Immature natural killer cell (primary cell): ENCODE measurements around the gene SLC7A9. TPM values are rescaled to one million over a fixed set of nuclear protein-coding genes. Genes with fewer than 3 reads are reported as not detected.
"Not testable (repeated sequence)": the region's sequence is repeated elsewhere in the genome, so short reads cannot be mapped to it uniquely, and the experiment has no call there.

Experiments used
- DNase-seq, 3 donors: peaks; one replicate each; pipeline ENCODE4 v3.0.0; 2022; ENCODE audit warnings: mixed read lengths in 1 of 3
- H3K27ac Mint-ChIP-seq, 6 donors: one replicate each; pipeline ENCODE4 v1.8.0; 2020; ENCODE audit warnings: mixed read lengths in 6 of 6, mild to moderate bottlenecking in 5 of 6, inconsistent platforms in 4 of 6, moderate library complexity in 3 of 6
- H3K27me3 Mint-ChIP-seq, 3 donors: one replicate each; pipeline ENCODE4 v1.8.0; 2020 to 2021; ENCODE audit warnings: low read depth in 3 of 3, mild to moderate bottlenecking in 3 of 3, mixed read lengths in 3 of 3, moderate library complexity in 3 of 3, inconsistent platforms in 1 of 3
- H3K36me3 Mint-ChIP-seq, 3 donors: one replicate each; pipeline ENCODE4 v1.8.0; 2020; ENCODE audit warnings: mixed read lengths in 3 of 3, inconsistent platforms in 2 of 3, mild to moderate bottlenecking in 2 of 3
- H3K4me1 Mint-ChIP-seq, 2 donors: one replicate each; pipeline ENCODE4 v1.8.0; 2020; ENCODE audit warnings: inconsistent platforms in 2 of 2, mild to moderate bottlenecking in 2 of 2, mixed read lengths in 2 of 2, moderate library complexity in 1 of 2
- H3K4me3 Mint-ChIP-seq, 5 donors: one replicate each; pipeline ENCODE4 v1.8.0; 2020; ENCODE audit warnings: mild to moderate bottlenecking in 5 of 5, mixed read lengths in 5 of 5, inconsistent platforms in 3 of 5, moderate library complexity in 3 of 5
- H3K9me3 Mint-ChIP-seq, 6 donors: one replicate each; pipeline ENCODE4 v1.8.0; 2020; ENCODE audit warnings: mild to moderate bottlenecking in 6 of 6, mixed read lengths in 6 of 6, inconsistent platforms in 4 of 6, moderate library complexity in 3 of 6
- polyA plus RNA-seq, 3 donors: library from polyadenylated mRNA; unstranded; fragments of 300-500 nt; fragmentation: Illumina TruSeq; gene quantifications; one replicate each; pipeline ENCODE4 v1.2.3, GENCODE V29; 2021

SLC7A9 gene
- polyA plus RNA-seq, 3 donors from 2014 or later = not detected

- no peaks in the 10 kb centered on the region for H3K4me1 Mint-ChIP-seq
- H3K27ac Mint-ChIP-seq = no peak overlapping the region
- no peak for DNase-seq
- no peak overlapping the region for H3K4me3 Mint-ChIP-seq
- H3K27me3 Mint-ChIP-seq = peaks cover 0 to 3% (median 2%) of the 10 kb centered on the region in 3 donors
- peaks cover 0 to 22% (median 10%) of the 10 kb centered on the region in 6 donors for H3K9me3 Mint-ChIP-seq
- H3K36me3 Mint-ChIP-seq = peaks cover 8 to 10% (median 9%) of the 10 kb centered on the region in 3 donors
Observed at GRCh38 chr19:32842061-32842460, 27.5 kb downstream of the SLC7A9 start.

GRCh38 chr19:32837531-32837930 is 32.0 kb downstream of the SLC7A9 start:
- peaks cover 0 to 22% (median 9%) of the 10 kb centered on the region in 6 donors for H3K9me3 Mint-ChIP-seq
- H3K27ac Mint-ChIP-seq = no peak overlapping the region
- H3K27me3 Mint-ChIP-seq = peaks cover 0 to 3% (median 2%) of the 10 kb centered on the region in 3 donors
- no peak for DNase-seq
- H3K4me3 Mint-ChIP-seq = no peak overlapping the region
- H3K4me1 Mint-ChIP-seq = no peaks in the 10 kb centered on the region
- H3K36me3 Mint-ChIP-seq = peaks cover 6 to 10% (median 8%) of the 10 kb centered on the region in 3 donors

- H3K4me3 Mint-ChIP-seq, H3K27me3 Mint-ChIP-seq, H3K27ac Mint-ChIP-seq, DNase-seq, H3K36me3 Mint-ChIP-seq, H3K4me1 Mint-ChIP-seq, H3K9me3 Mint-ChIP-seq: not testable (repeated sequence)
Observed at GRCh38 chr19:32833388-32833787, 36.2 kb downstream of the SLC7A9 start.

GRCh38 chr19:32832825-32833224 is 36.7 kb downstream of the SLC7A9 start:
- H3K27ac Mint-ChIP-seq, DNase-seq, H3K36me3 Mint-ChIP-seq, H3K4me1 Mint-ChIP-seq, H3K27me3 Mint-ChIP-seq, H3K9me3 Mint-ChIP-seq, H3K4me3 Mint-ChIP-seq: not testable (repeated sequence)

GRCh38 chr19:32832094-32832493 is 37.5 kb downstream of the SLC7A9 start:
- not testable (repeated sequence) for H3K9me3 Mint-ChIP-seq, DNase-seq, H3K4me1 Mint-ChIP-seq, H3K27ac Mint-ChIP-seq, H3K27me3 Mint-ChIP-seq, H3K4me3 Mint-ChIP-seq, H3K36me3 Mint-ChIP-seq

- no peaks in the 10 kb centered on the region for H3K9me3 Mint-ChIP-seq
Observed at GRCh38 chr19:32831611-32832010, 38.0 kb downstream of the SLC7A9 start.

GRCh38 chr19:32830231-32831014 is 39.1 kb downstream of the SLC7A9 start:
- H3K9me3 Mint-ChIP-seq = no peaks in the 10 kb centered on the region
- no peak for DNase-seq
- no peak overlapping the region for H3K27ac Mint-ChIP-seq
- H3K4me1 Mint-ChIP-seq = no peaks in the 10 kb centered on the region
- H3K4me3 Mint-ChIP-seq = no peak overlapping the region
- H3K27me3 Mint-ChIP-seq = peaks cover 0 to 4% (median 0%) of the 10 kb centered on the region in 3 donors
- no peaks in the 10 kb centered on the region for H3K36me3 Mint-ChIP-seq

More at GRCh38 chr19:32831611-32832010, 38.0 kb downstream of the SLC7A9 start:
- Mint-ChIP-seq H3K4me1 (no peaks in the 10 kb centered on the region), H3K4me3 (no peak overlapping the region), H3K27me3 (peaks cover 0 to 4% (median 0%) of the 10 kb centered on the region in 3 donors), H3K27ac (no peak overlapping the region), H3K36me3 (no peaks in the 10 kb centered on the region)
- DNase-seq = no peak

- Mint-ChIP-seq H3K9me3 (no peaks in the 10 kb centered on the region), H3K27me3 (peaks cover 0 to 4% (median 0%) of the 10 kb centered on the region in 3 donors), H3K36me3 (no peaks in the 10 kb centered on the region), H3K4me3 (no peak overlapping the region), H3K27ac (no peak overlapping the region), H3K4me1 (no peaks in the 10 kb centered on the region)
- no peak for DNase-seq
Observed at GRCh38 chr19:32829345-32829896, 40.1 kb downstream of the SLC7A9 start.

- H3K4me1 Mint-ChIP-seq = no peaks in the 10 kb centered on the region
- H3K27ac Mint-ChIP-seq = no peak overlapping the region
- H3K27me3 Mint-ChIP-seq = peaks cover 0 to 4% (median 2%) of the 10 kb centered on the region in 3 donors
- no peaks in the 10 kb centered on the region for H3K36me3 Mint-ChIP-seq
- no peak overlapping the region for H3K4me3 Mint-ChIP-seq
- DNase-seq = no peak
- H3K9me3 Mint-ChIP-seq = no peaks in the 10 kb centered on the region
Observed at GRCh38 chr19:32828643-32829344, 40.8 kb downstream of the SLC7A9 start.

- no peak overlapping the region for H3K27ac Mint-ChIP-seq
- H3K4me1 Mint-ChIP-seq = no peaks in the 10 kb centered on the region
Observed at GRCh38 chr19:32828139-32828538, 41.4 kb downstream of the SLC7A9 start.

GRCh38 chr19:32824916-32825608 is 44.5 kb downstream of the SLC7A9 start:
- Mint-ChIP-seq H3K4me1 (no peaks in the 10 kb centered on the region), H3K27ac (no peak overlapping the region)

More at GRCh38 chr19:32828139-32828538, 41.4 kb downstream of the SLC7A9 start:
- Mint-ChIP-seq H3K4me3 (no peak overlapping the region), H3K27me3 (peaks cover 3 to 5% (median 5%) of the 10 kb centered on the region in 3 donors), H3K9me3 (no peaks in the 10 kb centered on the region), H3K36me3 (no peaks in the 10 kb centered on the region)
- no peak for DNase-seq

GRCh38 chr19:32824191-32824751 is 45.3 kb downstream of the SLC7A9 start:
- Mint-ChIP-seq H3K4me3 (no peak overlapping the region), H3K4me1 (no peaks in the 10 kb centered on the region), H3K27ac (no peak overlapping the region), H3K27me3 (peaks cover 6 to 19% (median 10%) of the 10 kb centered on the region in 3 donors), H3K36me3 (no peaks in the 10 kb centered on the region), H3K9me3 (no peaks in the 10 kb centered on the region)
- no peak for DNase-seq

More at GRCh38 chr19:32824916-32825608, 44.5 kb downstream of the SLC7A9 start:
- no peak overlapping the region for H3K4me3 Mint-ChIP-seq
- H3K27me3 Mint-ChIP-seq = peaks cover 3 to 14% (median 10%) of the 10 kb centered on the region in 3 donors
- no peaks in the 10 kb centered on the region for H3K36me3 Mint-ChIP-seq
- no peaks in the 10 kb centered on the region for H3K9me3 Mint-ChIP-seq
- DNase-seq = no peak

- DNase-seq = no peak
- no peaks in the 10 kb centered on the region for H3K36me3 Mint-ChIP-seq
- no peak overlapping the region for H3K27ac Mint-ChIP-seq
- H3K4me3 Mint-ChIP-seq = no peak overlapping the region
- H3K4me1 Mint-ChIP-seq = no peaks in the 10 kb centered on the region
- H3K9me3 Mint-ChIP-seq = no peaks in the 10 kb centered on the region
- peaks cover 4 to 19% (median 10%) of the 10 kb centered on the region in 3 donors for H3K27me3 Mint-ChIP-seq
Observed at GRCh38 chr19:32823747-32824102, 45.8 kb downstream of the SLC7A9 start.
